Gastrocnemius medialis (tissue), 4 donors: ENCODE results near the gene ALX4. TPM values are rescaled to one million over a fixed set of nuclear protein-coding genes. Genes with fewer than 3 reads are reported as not detected.

Source experiments
- ATAC-seq, 2 donors: fragments of 150-250 bp; one replicate each; pipeline ENCODE4 v1.9.1; 2016
- DNase-seq, 2 donors: peaks; one replicate each; pipeline ENCODE4 v3.0.0-alpha.2; 2019
- H3K27ac ChIP-seq, 4 donors: fragments of 200-600 bp; sonication (generic); 1 replicate in 1 of 4; 2 replicates in 3 of 4; pipeline ENCODE4 v1.5.1; 2016 to 2018; ENCODE audit warnings: mild to moderate bottlenecking in 2 of 4, moderate library complexity in 1 of 4
- H3K27me3 ChIP-seq, 3 donors: fragments of 200-600 bp; sonication (generic) in 2 of 3; 1 replicate in 1 of 3; 2 replicates in 2 of 3; pipeline versions ENCODE4 v1.5.1 to v1.6.0; 2016 to 2019; ENCODE audit warnings: mild to moderate bottlenecking in 1 of 3, moderate library complexity in 1 of 3
- H3K36me3 ChIP-seq, 2 donors: fragments of 200-600 bp; sonication (generic) in 1 of 2; one replicate each; pipeline ENCODE4 v1.5.1; 2017 to 2018
- H3K4me1 ChIP-seq, 2 donors: fragments of 200-600 bp; sonication (generic) in 1 of 2; one replicate each; pipeline ENCODE4 v1.5.1; 2016 to 2017; ENCODE audit warnings: mild to moderate bottlenecking in 2 of 2
- H3K4me3 ChIP-seq, 4 donors: fragments of 200-600 bp; sonication (generic) in 3 of 4; 1 replicate in 1 of 4; 2 replicates in 3 of 4; pipeline ENCODE4 v1.5.1; 2016 to 2019; ENCODE audit warnings: mild to moderate bottlenecking in 2 of 4
- H3K9me3 ChIP-seq, 3 donors: fragments of 200-600 bp; sonication (generic) in 2 of 3; 1 replicate in 1 of 3; 2 replicates in 2 of 3; pipeline ENCODE4 v1.5.1; 2016 to 2019
- POLR2A ChIP-seq, 2 donors: fragments of 450-650 bp; IDR thresholded peaks; one replicate each; pipeline ENCODE4 v1.6.1; 2017; ENCODE audit warnings: antibody characterized with exemption in 2 of 2, mild to moderate bottlenecking in 2 of 2, moderate library complexity in 2 of 2
- in situ Hi-C, 4 donors: fragments of 200-750 bp; cut with MboI; loops; one replicate each; pipeline versions ENCODE4 v1.15.0 to v1.8.0; 2017; ENCODE audit warnings: low sequenced_read_pairs in 4 of 4
- intact Hi-C: fragments of 100-400 bp; cut with DNase I; formaldehyde crosslinking; loops from one replicate; pipeline ENCODE4 v1.15.1; 2023; ENCODE audit warnings: low total_unique reads
- total RNA-seq, 4 donors: library from RNA; depleted of rRNA; stranded (reverse); fragments of >200 nt; gene quantifications; one replicate each; pipeline versions ENCODE4 v1.1.0 to v1.2.3, GENCODE V29; 2016
- TF ChIP-seq, protein P1 (sequence below), 5 experiments: fragments of 450-650 bp in 3 of 5; fragments of 200-600 bp in 2 of 5; sonication (generic) in 2 of 5; IDR thresholded peaks in 4 of 5; conservative IDR thresholded peaks in 1 of 5; 1 replicate in 4 of 5; 2 replicates in 1 of 5; pipeline ENCODE4 v1.5.1; 2016 to 2019; ENCODE audit warnings: antibody characterized with exemption in 5 of 5, mild to moderate bottlenecking in 3 of 5, moderate library complexity in 3 of 5

The ALX4 gene
- total RNA-seq, 4 donors from 2014 or later, result 0.07 to 0.12 TPM; not detected in 2

DNA sequence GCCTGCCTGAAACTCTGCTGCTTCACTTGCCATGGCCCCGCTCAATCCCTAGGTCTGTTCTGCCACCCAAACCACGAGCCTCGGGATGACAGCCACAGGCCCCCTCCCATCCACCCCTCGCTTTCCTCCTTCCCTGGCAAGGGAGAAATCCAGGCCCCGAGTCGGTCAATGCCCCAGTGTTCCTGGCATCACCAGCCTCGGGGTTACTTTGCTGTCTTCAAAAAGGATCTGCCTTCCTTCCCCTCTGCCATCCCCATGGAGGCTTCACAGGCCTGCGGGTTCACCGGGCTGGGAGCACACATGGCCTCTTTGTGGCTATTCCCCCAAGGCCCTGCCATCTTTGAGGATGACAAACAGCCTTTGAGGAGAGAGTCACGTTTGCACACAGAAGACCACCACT is 38.8 kb upstream of the ALX4 start:
- TF ChIP-seq POLR2A (IDR thresholded peaks at IDR 0.05), result no peak
- TF ChIP-seq, protein P1, sequence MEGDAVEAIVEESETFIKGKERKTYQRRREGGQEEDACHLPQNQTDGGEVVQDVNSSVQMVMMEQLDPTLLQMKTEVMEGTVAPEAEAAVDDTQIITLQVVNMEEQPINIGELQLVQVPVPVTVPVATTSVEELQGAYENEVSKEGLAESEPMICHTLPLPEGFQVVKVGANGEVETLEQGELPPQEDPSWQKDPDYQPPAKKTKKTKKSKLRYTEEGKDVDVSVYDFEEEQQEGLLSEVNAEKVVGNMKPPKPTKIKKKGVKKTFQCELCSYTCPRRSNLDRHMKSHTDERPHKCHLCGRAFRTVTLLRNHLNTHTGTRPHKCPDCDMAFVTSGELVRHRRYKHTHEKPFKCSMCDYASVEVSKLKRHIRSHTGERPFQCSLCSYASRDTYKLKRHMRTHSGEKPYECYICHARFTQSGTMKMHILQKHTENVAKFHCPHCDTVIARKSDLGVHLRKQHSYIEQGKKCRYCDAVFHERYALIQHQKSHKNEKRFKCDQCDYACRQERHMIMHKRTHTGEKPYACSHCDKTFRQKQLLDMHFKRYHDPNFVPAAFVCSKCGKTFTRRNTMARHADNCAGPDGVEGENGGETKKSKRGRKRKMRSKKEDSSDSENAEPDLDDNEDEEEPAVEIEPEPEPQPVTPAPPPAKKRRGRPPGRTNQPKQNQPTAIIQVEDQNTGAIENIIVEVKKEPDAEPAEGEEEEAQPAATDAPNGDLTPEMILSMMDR (IDR thresholded peaks at IDR 0.05 in 4 of 5, conservative IDR thresholded peaks at IDR 0.05 in 1 of 5), result no peak
- no peak overlapping the region for H3K27ac ChIP-seq
- H3K27me3 ChIP-seq, result peaks cover 0 to 4% (median 0%) of the 10 kb centered on the region in 3 donors
- in situ Hi-C loops, result no loop called here
- no peaks in the 10 kb centered on the region for H3K4me1 ChIP-seq
- DNase-seq, result no peak
- no peaks in the 10 kb centered on the region for H3K9me3 ChIP-seq
- no peaks in the 10 kb centered on the region for H3K36me3 ChIP-seq
- ATAC-seq, result no peak
- H3K4me3 ChIP-seq, result no peak overlapping the region
- intact Hi-C loops, result no loop called here

DNA sequence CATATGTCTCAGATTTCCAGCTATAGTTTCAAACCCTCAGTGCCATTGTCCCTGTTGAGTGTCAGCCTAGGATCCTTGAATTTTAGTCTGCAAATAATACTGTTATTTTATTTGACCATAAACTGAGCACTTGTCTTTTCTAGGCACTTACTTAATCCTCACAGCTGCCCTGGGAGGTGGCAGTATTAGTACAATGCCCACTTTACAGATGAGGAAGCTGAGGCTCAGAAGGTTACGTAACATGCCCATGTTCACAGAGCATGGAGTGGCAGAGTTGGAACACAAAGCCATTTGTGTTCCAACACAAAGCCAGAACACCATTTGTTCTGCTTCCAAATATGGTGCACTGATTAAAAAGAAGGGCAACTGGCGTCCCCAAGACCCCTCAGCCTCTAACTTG is 38.2 kb upstream of the ALX4 start:
- ATAC-seq (no peak), DNase-seq (no peak)
- no peaks in the 10 kb centered on the region for H3K4me1 ChIP-seq
- TF ChIP-seq, protein P1 (IDR thresholded peaks at IDR 0.05 in 4 of 5, conservative IDR thresholded peaks at IDR 0.05 in 1 of 5), result no peak
- no peak for TF ChIP-seq POLR2A (IDR thresholded peaks at IDR 0.05)
- in situ Hi-C loops, result no loop called here
- no peaks in the 10 kb centered on the region for H3K36me3 ChIP-seq
- intact Hi-C loops, result no loop called here
- no peaks in the 10 kb centered on the region for H3K9me3 ChIP-seq
- H3K4me3 ChIP-seq, result no peak overlapping the region
- no peak overlapping the region for H3K27ac ChIP-seq
- H3K27me3 ChIP-seq, result peaks cover 0 to 4% (median 0%) of the 10 kb centered on the region in 3 donors

DNA sequence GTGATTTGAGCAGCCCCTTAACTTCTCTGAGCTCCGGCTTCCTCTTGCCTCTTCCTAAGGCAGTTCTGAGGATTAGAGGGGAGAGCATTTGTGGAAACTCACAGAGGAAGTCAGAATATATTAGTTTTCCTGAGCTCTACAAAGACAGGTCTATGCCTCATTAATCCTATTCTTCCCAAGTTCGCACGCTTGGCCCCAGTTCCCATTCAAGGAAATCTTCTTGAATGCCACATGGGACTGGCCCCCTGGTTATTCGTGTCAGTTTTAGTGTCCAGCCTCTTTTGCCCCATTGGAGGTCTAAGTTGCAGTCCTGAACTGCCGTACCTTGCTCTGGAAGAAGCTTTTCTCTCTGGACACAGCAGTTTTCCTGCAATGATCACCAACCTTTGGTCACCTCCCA is 37.6 kb upstream of the ALX4 start:
- Histone ChIP-seq H3K4me3 (no peak overlapping the region), H3K4me1 (no peaks in the 10 kb centered on the region), H3K27me3 (peaks cover 0 to 4% (median 0%) of the 10 kb centered on the region in 3 donors), H3K27ac (no peak overlapping the region), H3K36me3 (no peaks in the 10 kb centered on the region), H3K9me3 (no peaks in the 10 kb centered on the region)
- no peak for ATAC-seq
- in situ Hi-C loops (no loop called here), intact Hi-C loops (no loop called here)
- TF ChIP-seq POLR2A (IDR thresholded peaks at IDR 0.05), result no peak
- TF ChIP-seq, protein P1 (IDR thresholded peaks at IDR 0.05 in 4 of 5, conservative IDR thresholded peaks at IDR 0.05 in 1 of 5), result no peak
- no peak for DNase-seq

DNA sequence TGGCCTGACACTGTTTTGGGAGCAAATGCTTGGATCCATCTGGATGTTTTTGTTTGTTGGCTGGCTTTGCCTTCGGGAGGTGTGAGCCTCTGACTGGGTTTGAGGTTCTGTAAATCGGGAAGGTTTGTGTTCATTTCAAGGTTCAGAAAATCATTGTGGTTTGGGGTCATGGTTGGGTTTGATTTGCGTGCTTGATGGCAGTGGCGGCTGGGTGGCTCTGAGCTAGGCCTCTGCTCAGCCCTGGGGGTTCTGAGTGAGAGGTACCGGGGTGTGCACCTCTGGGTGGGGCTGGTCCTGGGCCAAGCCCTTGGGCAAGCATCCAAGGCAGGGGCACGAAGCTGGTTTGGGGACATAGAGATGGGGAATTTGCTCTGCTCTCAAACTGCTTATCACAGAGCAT is 37.0 kb upstream of the ALX4 start:
- no peak overlapping the region for H3K27ac ChIP-seq
- peaks cover 0 to 4% (median 0%) of the 10 kb centered on the region in 3 donors for H3K27me3 ChIP-seq
- TF ChIP-seq POLR2A (IDR thresholded peaks at IDR 0.05), result no peak
- TF ChIP-seq, protein P1 (IDR thresholded peaks at IDR 0.05 in 4 of 5, conservative IDR thresholded peaks at IDR 0.05 in 1 of 5), result no peak
- no peaks in the 10 kb centered on the region for H3K9me3 ChIP-seq
- in situ Hi-C loops (no loop called here), intact Hi-C loops (no loop called here)
- ATAC-seq, result no peak
- no peak for DNase-seq
- H3K4me3 ChIP-seq, result no peak overlapping the region
- no peaks in the 10 kb centered on the region for H3K36me3 ChIP-seq
- H3K4me1 ChIP-seq, result no peaks in the 10 kb centered on the region

DNA sequence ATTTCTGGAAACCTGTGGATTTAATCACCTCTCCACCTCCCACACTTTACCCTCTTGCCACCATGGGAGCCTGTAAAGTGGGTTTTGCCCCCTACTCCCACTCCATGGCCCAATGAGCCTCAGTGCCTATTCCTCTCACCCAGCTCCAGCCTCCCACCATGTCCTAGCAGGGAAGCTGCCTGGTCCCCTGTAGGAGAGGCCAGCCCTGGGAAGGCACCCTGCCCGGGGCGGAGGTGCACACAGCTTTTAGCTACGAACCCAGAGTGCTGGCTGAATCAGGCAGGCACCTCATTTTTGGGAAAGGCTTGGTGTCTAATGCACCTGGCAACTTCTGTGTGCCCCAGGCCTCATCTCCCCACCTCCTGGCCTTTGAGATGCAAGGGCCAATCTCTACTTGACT is 35.8 kb upstream of the ALX4 start:
- Histone ChIP-seq H3K27me3 (peaks cover 0 to 4% (median 0%) of the 10 kb centered on the region in 3 donors), H3K36me3 (no peaks in the 10 kb centered on the region), H3K4me3 (no peak overlapping the region), H3K4me1 (no peaks in the 10 kb centered on the region), H3K27ac (no peak overlapping the region), H3K9me3 (no peaks in the 10 kb centered on the region)
- ATAC-seq (no peak), DNase-seq (no peak)
- in situ Hi-C loops, result no loop called here
- intact Hi-C loops, result no loop called here
- TF ChIP-seq, protein P1 (IDR thresholded peaks at IDR 0.05 in 4 of 5, conservative IDR thresholded peaks at IDR 0.05 in 1 of 5), result no peak
- TF ChIP-seq POLR2A (IDR thresholded peaks at IDR 0.05), result no peak
